ENCODE results near the gene C17orf67. TPM values are rescaled to one million over a fixed set of nuclear protein-coding genes. Genes with fewer than 3 reads are reported as not detected.

Gene C17orf67
- total RNA-seq, 4 donors from 2014 or later: 1.4 to 27.4 (median 9.4) TPM; not detected in 1

GRCh38 chr17:56831369-56832095 is 2.2 kb downstream of the C17orf67 start:
- H3K9me3 ChIP-seq: no peaks in the 10 kb centered on the region
- H3K4me1 ChIP-seq: peaks cover 4 to 8% of the 10 kb centered on the region in 2 donors
- no peak for TF ChIP-seq POLR2A (IDR thresholded peaks at IDR 0.05)
- TF ChIP-seq CTCF (IDR thresholded peaks at IDR 0.05): no peak
- intact Hi-C loops (cut with DNase I; ENCODE audit: low total_unique reads): loop anchor here (5.0 kb wide), 1 partner anchor 111 kb away; no protein-coding TSS in a partner anchor
- no peaks in the 10 kb centered on the region for H3K36me3 ChIP-seq
- no peaks in the 10 kb centered on the region for H3K27me3 ChIP-seq
- no peak overlapping the region for H3K4me3 ChIP-seq
- no peak overlapping the region for H3K27ac ChIP-seq
- no peak for DNase-seq

GRCh38 chr17:56830726-56831368 is 2.9 kb downstream of the C17orf67 start:
- Histone ChIP-seq H3K36me3 (no peaks in the 10 kb centered on the region), H3K4me1 (peaks cover 4 to 8% of the 10 kb centered on the region in 2 donors), H3K9me3 (no peaks in the 10 kb centered on the region), H3K4me3 (no peak overlapping the region), H3K27ac (no peak overlapping the region), H3K27me3 (no peaks in the 10 kb centered on the region)
- intact Hi-C loops (cut with DNase I; ENCODE audit: low total_unique reads): loop anchor here (5.0 kb wide), 1 partner anchor 111 kb away; no protein-coding TSS in a partner anchor
- no peak for DNase-seq
- TF ChIP-seq POLR2A (IDR thresholded peaks at IDR 0.05) (no peak), CTCF (IDR thresholded peaks at IDR 0.05) (no peak)

- DNase-seq: no peak
- no peaks in the 10 kb centered on the region for H3K36me3 ChIP-seq
- intact Hi-C loops (cut with DNase I; ENCODE audit: low total_unique reads): no loop called here
- H3K9me3 ChIP-seq: no peaks in the 10 kb centered on the region
- no peaks in the 10 kb centered on the region for H3K4me1 ChIP-seq
- H3K27ac ChIP-seq: no peak overlapping the region
- no peaks in the 10 kb centered on the region for H3K27me3 ChIP-seq
- TF ChIP-seq POLR2A (IDR thresholded peaks at IDR 0.05): no peak
- TF ChIP-seq CTCF (IDR thresholded peaks at IDR 0.05): no peak
- no peak overlapping the region for H3K4me3 ChIP-seq
Observed at GRCh38 chr17:56826611-56827414, 6.9 kb downstream of the C17orf67 start.

GRCh38 chr17:56824503-56824902 is 9.2 kb downstream of the C17orf67 start:
- no peaks in the 10 kb centered on the region for H3K27me3 ChIP-seq
- DNase-seq: no peak
- TF ChIP-seq POLR2A (IDR thresholded peaks at IDR 0.05) (no peak), CTCF (IDR thresholded peaks at IDR 0.05) (no peak)
- H3K9me3 ChIP-seq: no peaks in the 10 kb centered on the region
- intact Hi-C loops (cut with DNase I; ENCODE audit: low total_unique reads): no loop called here
- no peak overlapping the region for H3K4me3 ChIP-seq
- H3K36me3 ChIP-seq: no peaks in the 10 kb centered on the region
- no peaks in the 10 kb centered on the region for H3K4me1 ChIP-seq
- no peak overlapping the region for H3K27ac ChIP-seq

All from uterus (tissue), 4 donors.